ENCODE measurements around the gene FBN1.

DNA sequence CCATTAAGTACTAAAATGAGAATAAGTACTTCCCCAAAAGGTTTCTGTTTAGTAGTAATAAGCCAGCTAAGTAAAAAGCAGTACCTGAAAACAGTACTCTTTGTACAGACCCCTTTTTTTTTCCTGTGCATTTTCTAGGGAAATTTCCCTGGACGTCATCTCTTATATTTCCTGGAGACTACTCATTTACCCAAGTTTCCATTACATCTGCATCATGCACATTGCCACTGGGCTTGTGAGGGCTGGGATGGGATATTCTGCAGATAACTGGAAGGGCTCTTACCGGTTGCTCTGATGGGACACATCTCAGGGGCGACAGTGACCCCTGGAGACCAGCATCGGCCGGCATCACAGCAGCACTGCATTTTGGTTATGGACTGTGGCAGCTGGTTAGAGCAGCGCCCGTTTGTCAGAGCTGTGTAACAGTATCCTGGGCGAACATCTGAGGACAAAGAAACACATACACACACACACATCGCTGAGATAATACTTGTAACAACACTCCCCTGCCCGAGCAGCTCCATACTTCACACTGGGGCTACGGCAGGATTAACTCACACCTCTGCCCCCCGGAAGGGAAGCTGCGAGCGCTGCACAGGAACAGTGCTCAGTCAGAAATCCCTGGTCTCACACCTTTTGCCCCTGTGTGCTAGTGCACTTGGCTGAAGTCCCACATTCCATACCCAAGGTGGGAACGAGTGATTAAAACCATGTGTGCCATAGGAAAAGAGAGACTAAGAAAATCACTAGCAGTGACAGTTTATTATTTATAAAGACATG lies 124.9 kb downstream of the FBN1 start:
- TF ChIP-seq POLR2AphosphoS5 (IDR thresholded peaks at IDR 0.05): no peak
- TF ChIP-seq, protein P1, sequence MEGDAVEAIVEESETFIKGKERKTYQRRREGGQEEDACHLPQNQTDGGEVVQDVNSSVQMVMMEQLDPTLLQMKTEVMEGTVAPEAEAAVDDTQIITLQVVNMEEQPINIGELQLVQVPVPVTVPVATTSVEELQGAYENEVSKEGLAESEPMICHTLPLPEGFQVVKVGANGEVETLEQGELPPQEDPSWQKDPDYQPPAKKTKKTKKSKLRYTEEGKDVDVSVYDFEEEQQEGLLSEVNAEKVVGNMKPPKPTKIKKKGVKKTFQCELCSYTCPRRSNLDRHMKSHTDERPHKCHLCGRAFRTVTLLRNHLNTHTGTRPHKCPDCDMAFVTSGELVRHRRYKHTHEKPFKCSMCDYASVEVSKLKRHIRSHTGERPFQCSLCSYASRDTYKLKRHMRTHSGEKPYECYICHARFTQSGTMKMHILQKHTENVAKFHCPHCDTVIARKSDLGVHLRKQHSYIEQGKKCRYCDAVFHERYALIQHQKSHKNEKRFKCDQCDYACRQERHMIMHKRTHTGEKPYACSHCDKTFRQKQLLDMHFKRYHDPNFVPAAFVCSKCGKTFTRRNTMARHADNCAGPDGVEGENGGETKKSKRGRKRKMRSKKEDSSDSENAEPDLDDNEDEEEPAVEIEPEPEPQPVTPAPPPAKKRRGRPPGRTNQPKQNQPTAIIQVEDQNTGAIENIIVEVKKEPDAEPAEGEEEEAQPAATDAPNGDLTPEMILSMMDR (IDR thresholded peaks at IDR 0.05): no peak
- no peak for TF ChIP-seq POLR2A (IDR thresholded peaks at IDR 0.05)
- no peak for TF ChIP-seq EP300 (IDR thresholded peaks at IDR 0.05; ENCODE audit: low read depth)
